OCI-LY7 (cell line): Measurements from ENCODE around the gene HENMT1.

ENCODE experiments used
- CTCF ChIP-seq: fragments of 200-600 bp; sonication (generic); conservative IDR thresholded peaks from 2 replicates; pipeline ENCODE4 v1.5.1; 2014; ENCODE audit warnings: mild to moderate bottlenecking, antibody characterized with exemption, low read length, moderate library complexity, mixed read lengths
- EZH2phosphoT487 ChIP-seq: fragments of 200-600 bp; sonication (generic); IDR thresholded peaks from 2 replicates; pipeline ENCODE4 v1.6.1; 2018; ENCODE audit warnings: low read depth, borderline replicate concordance, mild to moderate bottlenecking, mixed run types, antibody characterized with exemption, low read length, moderate library complexity, mixed read lengths

GRCh38 chr1:108691942-108692723 lies 31.2 kb upstream of the HENMT1 start, which contains the start of gene PRPF38B:
- TF ChIP-seq CTCF (no peak), EZH2phosphoT487 (no peak)
